SK-N-SH treated with all-trans-retinoic acid at 6 μM for 48 hours (cell line): ENCODE measurements around the gene ERMARD.

Source experiments
- ATAC-seq: fragments of 200-7000 bp; cut with Tn5 transposase; 3 replicates; pipeline ENCODE4 v1.9.1; 2020; ENCODE audit warnings: mild to moderate bottlenecking, moderate library complexity
- BACH2 ChIP-seq: fragments of 250-450 bp; sonication (Bioruptor Pico); IDR thresholded peaks from 2 replicates; pipeline ENCODE4 v1.9.0; 2021; ENCODE audit warnings: mild to moderate bottlenecking, borderline replicate concordance
- ESRRG ChIP-seq: fragments of 250-450 bp; sonication (Bioruptor Pico); IDR thresholded peaks from 2 replicates; pipeline ENCODE4 v1.6.1; 2021; ENCODE audit warnings: mild to moderate bottlenecking
- GLIS3 ChIP-seq: fragments of 250-450 bp; sonication (Bioruptor Pico); IDR thresholded peaks from 2 replicates; pipeline ENCODE4 v1.5.0; 2020; ENCODE audit warnings: mild to moderate bottlenecking, moderate library complexity
- ISL1 ChIP-seq: fragments of 250-450 bp; sonication (Bioruptor Pico); IDR thresholded peaks from 2 replicates; pipeline ENCODE4 v2.1.2; 2022; ENCODE audit warnings: mild to moderate bottlenecking, moderate library complexity
- OSR1 ChIP-seq: fragments of 250-450 bp; sonication (Bioruptor Pico); IDR thresholded peaks from 2 replicates; pipeline ENCODE4 v1.8.0; 2022; ENCODE audit warnings: moderate library complexity, mild to moderate bottlenecking, inconsistent platforms
- PPARA ChIP-seq: fragments of 250-450 bp; sonication (Bioruptor Pico); IDR thresholded peaks from 2 replicates; pipeline ENCODE4 v1.5.0; 2020; ENCODE audit warnings: mild to moderate bottlenecking, borderline replicate concordance
- TCF4 ChIP-seq: fragments of 250-450 bp; sonication (Bioruptor Pico); IDR thresholded peaks from 2 replicates; pipeline ENCODE4 v1.8.0; 2021; ENCODE audit warnings: mild to moderate bottlenecking, moderate library complexity, borderline replicate concordance
- TOX ChIP-seq: fragments of 250-450 bp; sonication (Bioruptor Pico); IDR thresholded peaks from 2 replicates; pipeline ENCODE4 v1.8.0; 2021; ENCODE audit warnings: mild to moderate bottlenecking, moderate library complexity, borderline replicate concordance
- ZFP3 ChIP-seq: fragments of 250-450 bp; sonication (Bioruptor Pico); IDR thresholded peaks from 2 replicates; pipeline ENCODE4 v1.5.0; 2020; ENCODE audit warnings: mild to moderate bottlenecking, moderate library complexity
- ZFP30 ChIP-seq: fragments of 450-650 bp; formaldehyde crosslinking; IDR thresholded peaks from 2 replicates; pipeline ENCODE4 v1.5.0; 2022; ENCODE audit warnings: mild to moderate bottlenecking, moderate library complexity
- ZNF565 ChIP-seq: fragments of 450-650 bp; formaldehyde crosslinking; conservative IDR thresholded peaks from 2 replicates; pipeline ENCODE4 v1.5.0; 2020; ENCODE audit warnings: low read depth, mild to moderate bottlenecking, moderate library complexity
- ZNF70 ChIP-seq: fragments of 450-650 bp; formaldehyde crosslinking; IDR thresholded peaks from 2 replicates; pipeline ENCODE4 v1.5.0; 2020; ENCODE audit warnings: mild to moderate bottlenecking, moderate library complexity
- ZNF8 ChIP-seq: fragments of 450-650 bp; formaldehyde crosslinking; IDR thresholded peaks from 2 replicates; pipeline ENCODE4 v1.5.0; 2020; ENCODE audit warnings: mild to moderate bottlenecking, moderate library complexity
- TF ChIP-seq, protein P1 (sequence below): fragments of 250-450 bp; sonication (Bioruptor Pico); IDR thresholded peaks from 2 replicates; pipeline ENCODE4 v1.8.0; 2021; ENCODE audit warnings: low read depth, mild to moderate bottlenecking, moderate library complexity, borderline replicate concordance
- TF ChIP-seq, protein P2 (sequence below): fragments of 250-450 bp; sonication (Bioruptor Pico); IDR thresholded peaks from 2 replicates; pipeline ENCODE4 v1.5.1; 2020; ENCODE audit warnings: low read depth, mild to moderate bottlenecking, moderate library complexity
- TF ChIP-seq, protein P3 (sequence below): fragments of 250-450 bp; sonication (Bioruptor Pico); IDR thresholded peaks from 2 replicates; pipeline ENCODE4 v1.5.1; 2021; ENCODE audit warnings: mild to moderate bottlenecking, moderate library complexity
- TF ChIP-seq, protein P4 (sequence below): fragments of 250-450 bp; sonication (Bioruptor Pico); IDR thresholded peaks from 2 replicates; pipeline ENCODE4 v1.5.0; 2020; ENCODE audit warnings: mild to moderate bottlenecking, moderate library complexity

ERMARD gene

DNA sequence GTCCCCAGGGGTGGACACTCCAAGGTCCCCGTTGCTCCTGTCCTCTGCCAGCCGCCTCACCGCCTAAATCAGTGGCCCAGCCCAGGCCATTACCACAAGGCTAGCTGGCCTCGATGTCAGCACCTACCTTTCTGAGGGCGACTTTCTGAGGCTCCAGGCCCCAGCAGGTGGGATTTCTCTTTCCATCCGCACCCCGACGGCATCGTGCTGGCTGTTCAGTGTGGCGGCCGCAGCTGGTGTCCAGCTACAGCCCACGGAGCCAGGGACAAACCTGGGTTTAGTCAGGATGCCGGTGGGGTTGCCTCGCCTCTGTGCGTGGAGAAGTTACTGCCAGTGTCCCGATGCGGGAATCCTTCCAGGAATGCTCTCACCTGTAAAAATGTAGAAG lies 60.8 kb downstream of the ERMARD start:
- TF ChIP-seq TOX (no peak), OSR1 (CRISPR knock-in tag) (no peak), BACH2 (CRISPR knock-in tag) (no peak), GLIS3 (no peak), ZFP30 (CRISPR knock-in tag) (no peak), ESRRG (CRISPR knock-in tag) (no peak), ISL1 (CRISPR knock-in tag) (no peak), ZNF8 (CRISPR knock-in tag) (no peak), ZFP3 (CRISPR knock-in tag) (no peak), ZNF565 (CRISPR knock-in tag) (no peak), TCF4 (CRISPR knock-in tag) (no peak)
- TF ChIP-seq, protein P1, sequence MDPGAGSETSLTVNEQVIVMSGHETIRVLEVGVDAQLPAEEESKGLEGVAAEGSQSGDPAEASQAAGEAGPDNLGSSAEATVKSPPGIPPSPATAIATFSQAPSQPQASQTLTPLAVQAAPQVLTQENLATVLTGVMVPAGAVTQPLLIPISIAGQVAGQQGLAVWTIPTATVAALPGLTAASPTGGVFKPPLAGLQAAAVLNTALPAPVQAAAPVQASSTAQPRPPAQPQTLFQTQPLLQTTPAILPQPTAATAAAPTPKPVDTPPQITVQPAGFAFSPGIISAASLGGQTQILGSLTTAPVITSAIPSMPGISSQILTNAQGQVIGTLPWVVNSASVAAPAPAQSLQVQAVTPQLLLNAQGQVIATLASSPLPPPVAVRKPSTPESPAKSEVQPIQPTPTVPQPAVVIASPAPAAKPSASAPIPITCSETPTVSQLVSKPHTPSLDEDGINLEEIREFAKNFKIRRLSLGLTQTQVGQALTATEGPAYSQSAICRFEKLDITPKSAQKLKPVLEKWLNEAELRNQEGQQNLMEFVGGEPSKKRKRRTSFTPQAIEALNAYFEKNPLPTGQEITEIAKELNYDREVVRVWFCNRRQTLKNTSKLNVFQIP (CRISPR knock-in tag), result no peak
- TF ChIP-seq, protein P2, sequence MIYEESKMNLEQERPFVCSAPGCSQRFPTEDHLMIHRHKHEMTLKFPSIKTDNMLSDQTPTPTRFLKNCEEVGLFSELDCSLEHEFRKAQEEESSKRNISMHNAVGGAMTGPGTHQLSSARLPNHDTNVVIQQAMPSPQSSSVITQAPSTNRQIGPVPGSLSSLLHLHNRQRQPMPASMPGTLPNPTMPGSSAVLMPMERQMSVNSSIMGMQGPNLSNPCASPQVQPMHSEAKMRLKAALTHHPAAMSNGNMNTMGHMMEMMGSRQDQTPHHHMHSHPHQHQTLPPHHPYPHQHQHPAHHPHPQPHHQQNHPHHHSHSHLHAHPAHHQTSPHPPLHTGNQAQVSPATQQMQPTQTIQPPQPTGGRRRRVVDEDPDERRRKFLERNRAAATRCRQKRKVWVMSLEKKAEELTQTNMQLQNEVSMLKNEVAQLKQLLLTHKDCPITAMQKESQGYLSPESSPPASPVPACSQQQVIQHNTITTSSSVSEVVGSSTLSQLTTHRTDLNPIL, result no peak
- TF ChIP-seq, protein P3, sequence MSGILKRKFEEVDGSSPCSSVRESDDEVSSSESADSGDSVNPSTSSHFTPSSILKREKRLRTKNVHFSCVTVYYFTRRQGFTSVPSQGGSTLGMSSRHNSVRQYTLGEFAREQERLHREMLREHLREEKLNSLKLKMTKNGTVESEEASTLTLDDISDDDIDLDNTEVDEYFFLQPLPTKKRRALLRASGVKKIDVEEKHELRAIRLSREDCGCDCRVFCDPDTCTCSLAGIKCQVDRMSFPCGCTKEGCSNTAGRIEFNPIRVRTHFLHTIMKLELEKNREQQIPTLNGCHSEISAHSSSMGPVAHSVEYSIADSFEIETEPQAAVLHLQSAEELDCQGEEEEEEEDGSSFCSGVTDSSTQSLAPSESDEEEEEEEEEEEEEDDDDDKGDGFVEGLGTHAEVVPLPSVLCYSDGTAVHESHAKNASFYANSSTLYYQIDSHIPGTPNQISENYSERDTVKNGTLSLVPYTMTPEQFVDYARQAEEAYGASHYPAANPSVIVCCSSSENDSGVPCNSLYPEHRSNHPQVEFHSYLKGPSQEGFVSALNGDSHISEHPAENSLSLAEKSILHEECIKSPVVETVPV (CRISPR knock-in tag), result no peak
- no peak for ATAC-seq

DNA sequence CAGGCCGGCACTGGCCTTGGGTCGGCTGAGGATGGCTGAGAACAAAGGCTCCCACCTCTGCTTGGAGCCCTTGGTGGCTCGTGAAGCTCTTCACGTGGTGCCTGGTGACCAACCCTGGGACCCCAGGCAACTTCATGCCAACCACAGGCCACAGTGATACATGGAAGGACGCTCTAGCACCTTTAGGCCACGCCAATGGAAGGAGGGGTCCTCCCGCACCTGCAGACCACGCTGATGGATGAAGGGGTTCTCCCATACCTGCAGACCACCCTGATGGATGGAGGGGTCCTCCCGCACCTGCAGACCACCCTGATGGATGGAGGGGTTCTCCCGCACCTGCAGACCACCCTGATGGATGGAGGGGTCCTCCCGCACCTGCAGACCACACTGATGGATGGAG lies 62.5 kb downstream of the ERMARD start:
- ATAC-seq, result no peak
- TF ChIP-seq ZFP3 (CRISPR knock-in tag), result no peak
- TF ChIP-seq ZNF70 (CRISPR knock-in tag), result no peak
- TF ChIP-seq OSR1 (CRISPR knock-in tag), result no peak
- no peak for TF ChIP-seq GLIS3
- TF ChIP-seq ISL1 (CRISPR knock-in tag), result no peak
- TF ChIP-seq, protein P2, result no peak
- no peak for TF ChIP-seq TOX
- TF ChIP-seq, protein P4, sequence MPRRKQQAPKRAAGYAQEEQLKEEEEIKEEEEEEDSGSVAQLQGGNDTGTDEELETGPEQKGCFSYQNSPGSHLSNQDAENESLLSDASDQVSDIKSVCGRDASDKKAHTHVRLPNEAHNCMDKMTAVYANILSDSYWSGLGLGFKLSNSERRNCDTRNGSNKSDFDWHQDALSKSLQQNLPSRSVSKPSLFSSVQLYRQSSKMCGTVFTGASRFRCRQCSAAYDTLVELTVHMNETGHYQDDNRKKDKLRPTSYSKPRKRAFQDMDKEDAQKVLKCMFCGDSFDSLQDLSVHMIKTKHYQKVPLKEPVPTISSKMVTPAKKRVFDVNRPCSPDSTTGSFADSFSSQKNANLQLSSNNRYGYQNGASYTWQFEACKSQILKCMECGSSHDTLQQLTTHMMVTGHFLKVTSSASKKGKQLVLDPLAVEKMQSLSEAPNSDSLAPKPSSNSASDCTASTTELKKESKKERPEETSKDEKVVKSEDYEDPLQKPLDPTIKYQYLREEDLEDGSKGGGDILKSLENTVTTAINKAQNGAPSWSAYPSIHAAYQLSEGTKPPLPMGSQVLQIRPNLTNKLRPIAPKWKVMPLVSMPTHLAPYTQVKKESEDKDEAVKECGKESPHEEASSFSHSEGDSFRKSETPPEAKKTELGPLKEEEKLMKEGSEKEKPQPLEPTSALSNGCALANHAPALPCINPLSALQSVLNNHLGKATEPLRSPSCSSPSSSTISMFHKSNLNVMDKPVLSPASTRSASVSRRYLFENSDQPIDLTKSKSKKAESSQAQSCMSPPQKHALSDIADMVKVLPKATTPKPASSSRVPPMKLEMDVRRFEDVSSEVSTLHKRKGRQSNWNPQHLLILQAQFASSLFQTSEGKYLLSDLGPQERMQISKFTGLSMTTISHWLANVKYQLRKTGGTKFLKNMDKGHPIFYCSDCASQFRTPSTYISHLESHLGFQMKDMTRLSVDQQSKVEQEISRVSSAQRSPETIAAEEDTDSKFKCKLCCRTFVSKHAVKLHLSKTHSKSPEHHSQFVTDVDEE (CRISPR knock-in tag), result no peak
- TF ChIP-seq, protein P1 (CRISPR knock-in tag), result no peak
- TF ChIP-seq, protein P3 (CRISPR knock-in tag), result no peak

DNA sequence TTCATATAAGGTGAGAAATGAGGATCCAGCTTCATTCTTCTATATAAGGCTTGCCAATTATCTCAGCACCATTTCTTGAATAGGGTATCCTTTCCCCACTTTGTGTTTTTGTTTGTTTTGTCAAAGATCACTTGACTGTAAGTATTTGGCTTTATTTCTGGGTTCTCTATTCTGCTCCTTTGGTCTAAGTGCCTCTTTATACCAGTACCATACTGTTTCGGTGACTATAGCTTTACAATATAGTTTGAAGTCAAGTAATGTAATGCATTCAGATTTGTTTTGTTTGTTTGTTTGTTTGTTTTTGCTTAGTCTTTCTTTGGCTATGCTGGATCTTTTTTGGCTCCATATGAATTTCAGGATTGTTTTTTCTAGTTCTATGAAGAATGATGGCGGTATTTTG lies 64.6 kb downstream of the ERMARD start:
- no peak for TF ChIP-seq PPARA (CRISPR knock-in tag)
- TF ChIP-seq ESRRG (CRISPR knock-in tag), result no peak
- no peak for TF ChIP-seq ZNF565 (CRISPR knock-in tag)
- TF ChIP-seq, protein P3 (CRISPR knock-in tag), result no peak
- TF ChIP-seq OSR1 (CRISPR knock-in tag), result no peak
- no peak for ATAC-seq
